HEK293 (cell line): ENCODE data around the gene BNC1.

Experiments
- CTCF ChIA-PET: fragments of 350-600 bp; formaldehyde crosslinking; extraction: SDS; loops from one replicate; lab custom pipeline; 2021; ENCODE audit warnings: antibody characterized with exemption; lab: Yijun Ruan, JAX
- POLR2A ChIA-PET: fragments of 300-600 bp; formaldehyde crosslinking; extraction: SDS; loops from one replicate; lab custom pipeline; 2020; ENCODE audit warnings: antibody characterized with exemption, inconsistent platforms; lab: Yijun Ruan, JAX
- H3K27ac ChIP-seq: fragments of 200-500 bp; sonication (Bioruptor generic); 2 replicates; pipeline ENCODE4 v1.5.1; 2014; ENCODE audit warnings: low read depth, low read length, control low read depth, inconsistent platforms; ENCODE audit errors: extremely low read depth
- H3K36me3 ChIP-seq, 2 experiments: fragments of 200-500 bp in 1 of 2; sonication (Bioruptor generic) in 1 of 2; 1 replicate in 1 of 2; 2 replicates in 1 of 2; pipeline ENCODE4 v1.5.1; 2014 to 2017; ENCODE audit warnings: inconsistent platforms in 2 of 2, low read length in 2 of 2; ENCODE audit not compliant: control insufficient read depth in 2 of 2, insufficient read depth in 1 of 2
- H3K4me1 ChIP-seq: fragments of 200-500 bp; sonication (Bioruptor generic); 2 replicates; pipeline ENCODE4 v1.5.1; 2014; ENCODE audit warnings: mild to moderate bottlenecking, low read length, inconsistent platforms; ENCODE audit not compliant: control insufficient read depth, insufficient read depth
- H3K4me3 ChIP-seq: 2 replicates; pipeline ENCODE4 v1.5.1; 2011; ENCODE audit warnings: low read depth, mild to moderate bottlenecking, control low read depth, low read length, moderate library complexity
- H3K9me3 ChIP-seq: fragments of 200-500 bp; sonication (Bioruptor generic); 2 replicates; pipeline ENCODE4 v1.5.1; 2014; ENCODE audit warnings: low read depth, low read length, inconsistent platforms; ENCODE audit not compliant: control insufficient read depth, insufficient read depth
- CTCF ChIP-seq: fragments of 450-650 bp; formaldehyde crosslinking; IDR thresholded peaks from 2 replicates; pipeline ENCODE4 v1.5.1; 2016; ENCODE audit warnings: missing biosample characterization, missing genetic modification characterization
- GLI4 ChIP-seq: fragments of 450-650 bp; formaldehyde crosslinking; IDR thresholded peaks from 2 replicates; pipeline ENCODE4 v1.5.1; 2016; ENCODE audit warnings: missing biosample characterization, missing genetic modification characterization
- GLIS2 ChIP-seq: fragments of 450-650 bp; formaldehyde crosslinking; IDR thresholded peaks from 2 replicates; pipeline ENCODE4 v1.5.1; 2016; ENCODE audit warnings: missing biosample characterization, missing genetic modification characterization
- HOXA7 ChIP-seq: sonication (generic); formaldehyde crosslinking; IDR thresholded peaks from 2 replicates; pipeline ENCODE4 v1.8.1; 2022; ENCODE audit warnings: missing genetic modification reagents, borderline replicate concordance
- INSM2 ChIP-seq: fragments of 450-650 bp; formaldehyde crosslinking; IDR thresholded peaks from 2 replicates; pipeline ENCODE4 v1.5.1; 2016; ENCODE audit warnings: missing biosample characterization, missing genetic modification characterization
- PRDM1 ChIP-seq: fragments of 450-650 bp; formaldehyde crosslinking; IDR thresholded peaks from 2 replicates; pipeline ENCODE4; 2016; ENCODE audit warnings: missing biosample characterization, missing genetic modification characterization
- SCRT1 ChIP-seq: fragments of 450-650 bp; formaldehyde crosslinking; IDR thresholded peaks from 2 replicates; pipeline ENCODE4 v1.5.1; 2016; ENCODE audit warnings: missing biosample characterization, missing genetic modification characterization, borderline replicate concordance
- SCRT2 ChIP-seq: fragments of 450-650 bp; formaldehyde crosslinking; IDR thresholded peaks from 2 replicates; pipeline ENCODE4 v1.5.1; 2016; ENCODE audit warnings: missing biosample characterization, missing genetic modification characterization
- TCF7L2 ChIP-seq: IDR thresholded peaks from 2 replicates; pipeline ENCODE4 v1.6.1; 2011; ENCODE audit warnings: low read depth, mild to moderate bottlenecking, inconsistent platforms, low read length, moderate library complexity, borderline replicate concordance
- ZFP37 ChIP-seq: fragments of 450-650 bp; formaldehyde crosslinking; IDR thresholded peaks from 2 replicates; pipeline ENCODE4 v1.5.1; 2016; ENCODE audit warnings: missing biosample characterization, missing genetic modification characterization
- ZNF16 ChIP-seq: fragments of 450-650 bp; formaldehyde crosslinking; IDR thresholded peaks from 2 replicates; pipeline ENCODE4 v1.5.1; 2016; ENCODE audit warnings: low read depth, missing biosample characterization, missing genetic modification characterization
- ZNF175 ChIP-seq: fragments of 450-650 bp; formaldehyde crosslinking; IDR thresholded peaks from 2 replicates; pipeline ENCODE4 v1.5.1; 2016; ENCODE audit warnings: missing biosample characterization, missing genetic modification characterization
- ZNF391 ChIP-seq: fragments of 450-650 bp; formaldehyde crosslinking; IDR thresholded peaks from 2 replicates; pipeline ENCODE4 v1.5.1; 2016; ENCODE audit warnings: low read depth, missing biosample characterization, missing genetic modification characterization, borderline replicate concordance
- ZNF404 ChIP-seq: fragments of 450-650 bp; formaldehyde crosslinking; IDR thresholded peaks from 2 replicates; pipeline ENCODE4 v1.5.1; 2017; ENCODE audit warnings: missing biosample characterization, missing genetic modification characterization
- ZNF426 ChIP-seq: fragments of 450-650 bp; formaldehyde crosslinking; IDR thresholded peaks from 2 replicates; pipeline ENCODE4 v1.5.1; 2017; ENCODE audit warnings: missing biosample characterization, missing genetic modification characterization, mild to moderate bottlenecking, inconsistent platforms, moderate library complexity
- ZNF600 ChIP-seq: fragments of 450-650 bp; formaldehyde crosslinking; IDR thresholded peaks from 2 replicates; pipeline ENCODE4 v1.5.1; 2016; ENCODE audit warnings: missing biosample characterization, missing genetic modification characterization
- ZNF639 ChIP-seq: fragments of 450-650 bp; formaldehyde crosslinking; IDR thresholded peaks from 2 replicates; pipeline ENCODE4 v1.5.1; 2016; ENCODE audit warnings: missing biosample characterization, missing genetic modification characterization
- ZNF692 ChIP-seq: fragments of 450-650 bp; formaldehyde crosslinking; IDR thresholded peaks from 2 replicates; pipeline ENCODE4 v1.5.1; 2016; ENCODE audit warnings: missing biosample characterization, missing genetic modification characterization
- ZSCAN30 ChIP-seq: fragments of 450-650 bp; IDR thresholded peaks from 2 replicates; pipeline ENCODE4 v1.5.1; 2018; ENCODE audit warnings: missing biosample characterization, mild to moderate bottlenecking, missing genetic modification characterization, moderate library complexity
- ZXDB ChIP-seq: fragments of 450-650 bp; formaldehyde crosslinking; IDR thresholded peaks from 2 replicates; pipeline ENCODE4 v1.5.1; 2016; ENCODE audit warnings: missing biosample characterization, missing genetic modification characterization

Gene BNC1

GRCh38 chr15:83285284-83285978 is 967 bp upstream of the BNC1 start:
- TF ChIP-seq SCRT1 (tag by site-specific recombination), result no peak
- TF ChIP-seq ZNF600, result no peak
- TF ChIP-seq ZFP37, result no peak
- no peak for TF ChIP-seq ZNF639 (tag by site-specific recombination)
- TF ChIP-seq ZNF391 (tag by site-specific recombination), result no peak
- TF ChIP-seq GLI4 (tag by site-specific recombination), result no peak
- TF ChIP-seq INSM2, result no peak
- no peak for TF ChIP-seq ZNF692 (tag by site-specific recombination)
- no peak for TF ChIP-seq HOXA7 (CRISPR knock-in tag)
- no peak for TF ChIP-seq ZSCAN30 (tag by site-specific recombination)
- no peak for TF ChIP-seq TCF7L2
- no peak for TF ChIP-seq ZNF16 (tag by site-specific recombination)
- no peak for TF ChIP-seq PRDM1 (tag by site-specific recombination)
- no peak for TF ChIP-seq ZNF175 (tag by site-specific recombination)
- TF ChIP-seq ZNF404 (tag by site-specific recombination), result no peak
- TF ChIP-seq SCRT2 (tag by site-specific recombination), result no peak
- TF ChIP-seq ZNF426, result no peak
- no peak for TF ChIP-seq GLIS2 (tag by site-specific recombination)
- no peak for TF ChIP-seq CTCF (tag by site-specific recombination)
- no peak for TF ChIP-seq ZXDB (tag by site-specific recombination)
- ChIA-PET CTCF (interaction anchor here (0.7 kb wide), 1 partner anchor 11 kb away, joined by 4 read pairs; no protein-coding TSS in a partner anchor), POLR2A (no interaction called here)
- Histone ChIP-seq H3K4me1 (no peaks in the 10 kb centered on the region), H3K4me3 (no peak overlapping the region), H3K27ac (no peak overlapping the region), H3K9me3 (no peaks in the 10 kb centered on the region), H3K36me3 (no peaks in the 10 kb centered on the region)
